H1 (cell line): ENCODE data around the gene EFNA3. TPM values are rescaled to one million over a fixed set of nuclear protein-coding genes. Genes with fewer than 3 reads are reported as not detected.
A peak's percentile ranks its signal among the peaks of the same experiment; 100 is the strongest.

Source experiments
- CTCF ChIA-PET: fragments of 300-600 bp; sonication (Branson Sonifier 250); formaldehyde crosslinking; loops from one replicate; lab custom pipeline; 2021; ENCODE audit not compliant: partially characterized antibody; lab: Charles Lee
- POLR2A ChIA-PET: fragments of 300-600 bp; sonication (Branson Sonifier 250); formaldehyde crosslinking; loops from one replicate; lab custom pipeline; 2021; ENCODE audit warnings: inconsistent platforms; ENCODE audit not compliant: partially characterized antibody; lab: Charles Lee
- DNase-seq, 2 experiments: peaks; one replicate each; pipeline versions ENCODE4 v3.0.0 to v3.0.0-alpha.2; 2010 to 2022; ENCODE audit warnings: low spot score in 2 of 2, low read depth in 1 of 2, mixed read lengths in 1 of 2
- FAIRE-seq: peaks from 2 replicates; lab custom pipeline; 2011; peaks lifted over from hg19 to GRCh38; lab: Jason Lieb, UNC
- H2AFZ ChIP-seq: 2 replicates; pipeline ENCODE4 v1.8.1; 2012; ENCODE audit warnings: low read length, inconsistent platforms
- H2AK5ac ChIP-seq: 2 replicates; pipeline ENCODE4 v1.6.1; 2013; ENCODE audit warnings: low read depth, low read length
- H2BK120ac ChIP-seq: replicated peaks from 2 replicates; pipeline ENCODE3; 2013; ENCODE audit warnings: low read depth, low read length, inconsistent platforms
- H2BK12ac ChIP-seq: 2 replicates; pipeline ENCODE4 v1.6.1; 2013; ENCODE audit warnings: low read depth, low read length
- H2BK15ac ChIP-seq: 2 replicates; pipeline ENCODE4 v1.6.1; 2013; ENCODE audit warnings: low read length
- H2BK20ac ChIP-seq: 2 replicates; pipeline ENCODE4 v1.6.1; 2013; ENCODE audit warnings: low read length
- H2BK5ac ChIP-seq: 2 replicates; pipeline ENCODE4 v1.6.1; 2013; ENCODE audit warnings: low read depth, low read length
- H3K14ac ChIP-seq: 2 replicates; pipeline ENCODE4 v1.6.1; 2013; ENCODE audit warnings: inconsistent platforms; ENCODE audit not compliant: insufficient read length
- H3K18ac ChIP-seq: 2 replicates; pipeline ENCODE4 v1.6.1; 2013; ENCODE audit warnings: low read length; ENCODE audit errors: extremely low read depth
- H3K23ac ChIP-seq: 2 replicates; pipeline ENCODE4 v1.6.1; 2013; ENCODE audit warnings: inconsistent platforms; ENCODE audit not compliant: insufficient read length
- H3K23me2 ChIP-seq: 2 replicates; pipeline ENCODE4 v1.6.1; 2013; ENCODE audit warnings: low read depth, low read length
- H3K27ac ChIP-seq: 2 replicates; pipeline ENCODE4 v1.6.1; 2011; ENCODE audit warnings: low read depth, low read length, inconsistent platforms
- H3K27me3 ChIP-seq, 4 experiments: replicated peaks in 1 of 4; 1 replicate in 1 of 4; 2 replicates in 3 of 4; pipeline versions ENCODE4 v1.6.1 to v1.8.1; 2011 to 2013; ENCODE audit warnings: low read length in 3 of 4, mild to moderate bottlenecking in 3 of 4, inconsistent platforms in 2 of 4, mixed read lengths in 2 of 4, moderate library complexity in 1 of 4; ENCODE audit not compliant: control insufficient read depth in 3 of 4, insufficient read depth in 3 of 4; ENCODE audit errors: extremely low read depth in 1 of 4
- H3K36me3 ChIP-seq, 4 experiments: 2 replicates each; pipeline versions ENCODE4 v1.6.1 to v1.8.1; 2011 to 2013; ENCODE audit warnings: mild to moderate bottlenecking in 4 of 4, low read length in 3 of 4, moderate library complexity in 2 of 4, control low read depth in 1 of 4, inconsistent platforms in 1 of 4; ENCODE audit not compliant: insufficient read depth in 4 of 4, control insufficient read depth in 2 of 4
- H3K4ac ChIP-seq: replicated peaks from 2 replicates; pipeline ENCODE3; 2013; ENCODE audit warnings: low read length, low read depth, mixed read lengths, inconsistent platforms; ENCODE audit not compliant: insufficient read length
- H3K4me1 ChIP-seq, 4 experiments: replicated peaks in 1 of 4; 1 replicate in 1 of 4; 2 replicates in 3 of 4; pipeline versions ENCODE4 v1.6.1 to v1.8.1; 2011 to 2013; ENCODE audit warnings: low read length in 3 of 4, inconsistent platforms in 2 of 4, mixed read lengths in 1 of 4; ENCODE audit not compliant: insufficient read depth in 4 of 4, control insufficient read depth in 3 of 4
- H3K4me2 ChIP-seq, 2 experiments: 2 replicates each; pipeline versions ENCODE4 v1.6.1 to v1.8.1; 2011 to 2013; ENCODE audit warnings: low read depth in 2 of 2, low read length in 2 of 2, control low read depth in 1 of 2, inconsistent platforms in 1 of 2, mild to moderate bottlenecking in 1 of 2; ENCODE audit not compliant: insufficient read depth in 1 of 2
- H3K4me3 ChIP-seq, 4 experiments: fragments of 200-600, 300-600 bp in 1 of 4; sonication (generic), shearing (Covaris generic), sonication (Bioruptor Twin) in 1 of 4; 2 replicates each; pipeline versions ENCODE4 v1.5.1 to v1.8.1; 2011 to 2016; ENCODE audit warnings: low read length in 4 of 4, low read depth in 3 of 4, control low read depth in 2 of 4, inconsistent platforms in 2 of 4, mild to moderate bottlenecking in 2 of 4, mixed read lengths in 1 of 4, moderate library complexity in 1 of 4; ENCODE audit not compliant: insufficient read depth in 2 of 4; ENCODE audit errors: extremely low read depth in 1 of 4
- H3K56ac ChIP-seq: replicated peaks from 2 replicates; pipeline ENCODE3; 2013; ENCODE audit warnings: low read depth, mild to moderate bottlenecking, mixed read lengths, low read length, inconsistent platforms; ENCODE audit not compliant: insufficient read length
- H3K79me1 ChIP-seq: 2 replicates; pipeline ENCODE4 v1.6.1; 2013; ENCODE audit warnings: low read depth, low read length, control low read depth
- H3K79me2 ChIP-seq, 2 experiments: 2 replicates each; pipeline versions ENCODE4 v1.6.1 to v1.8.1; 2012 to 2013; ENCODE audit warnings: low read length in 2 of 2, mild to moderate bottlenecking in 2 of 2, inconsistent platforms in 1 of 2; ENCODE audit not compliant: insufficient read depth in 2 of 2, control insufficient read depth in 1 of 2
- H3K9ac ChIP-seq, 4 experiments: replicated peaks in 1 of 4; 1 replicate in 1 of 4; 2 replicates in 3 of 4; pipeline versions ENCODE4 v1.6.1 to v1.8.1; 2011 to 2013; ENCODE audit warnings: low read depth in 3 of 4, low read length in 3 of 4, control low read depth in 2 of 4, mild to moderate bottlenecking in 2 of 4, moderate library complexity in 2 of 4, inconsistent platforms in 1 of 4; ENCODE audit errors: extremely low read depth in 1 of 4
- H3K9me3 ChIP-seq, 2 experiments: 2 replicates each; pipeline versions ENCODE4 v1.6.1 to v1.8.1; 2012 to 2013; ENCODE audit warnings: mild to moderate bottlenecking in 2 of 2, moderate library complexity in 2 of 2, control low read depth in 1 of 2, inconsistent platforms in 1 of 2, low read depth in 1 of 2, low read length in 1 of 2, mixed read lengths in 1 of 2; ENCODE audit not compliant: insufficient read depth in 2 of 2
- H4K20me1 ChIP-seq, 2 experiments: replicated peaks in 1 of 2; 2 replicates each; pipeline versions ENCODE3 to v1.8.1; 2011 to 2013; ENCODE audit warnings: inconsistent platforms in 2 of 2, low read length in 2 of 2, mild to moderate bottlenecking in 1 of 2; ENCODE audit not compliant: insufficient read depth in 2 of 2, control insufficient read depth in 1 of 2
- H4K5ac ChIP-seq: 2 replicates; pipeline ENCODE4 v1.6.1; 2013; ENCODE audit warnings: low read length, low read depth, mixed read lengths, inconsistent platforms; ENCODE audit not compliant: insufficient read length
- H4K8ac ChIP-seq: 2 replicates; pipeline ENCODE4 v1.8.0; 2013; ENCODE audit warnings: mild to moderate bottlenecking, moderate library complexity, low read length, inconsistent platforms; ENCODE audit not compliant: insufficient read depth; ENCODE audit errors: extremely low read depth
- H4K91ac ChIP-seq: replicated peaks from 2 replicates; pipeline ENCODE3; 2013; ENCODE audit warnings: low read length, mixed read lengths, inconsistent platforms; ENCODE audit not compliant: insufficient read length
- ATF3 ChIP-seq: IDR thresholded peaks from 2 replicates; pipeline ENCODE4 v1.6.1; 2011; ENCODE audit warnings: low read depth, mild to moderate bottlenecking, low read length; ENCODE audit not compliant: insufficient read depth
- EGR1 ChIP-seq: IDR thresholded peaks from 2 replicates; pipeline ENCODE4 v1.6.1; 2011; ENCODE audit warnings: low read depth, low read length, borderline replicate concordance
- EZH2 ChIP-seq: fragments of 200-600 bp; sonication (generic); IDR thresholded peaks from 2 replicates; pipeline ENCODE4 v1.7.1; 2012; ENCODE audit warnings: low read depth, mild to moderate bottlenecking, moderate library complexity, low read length, inconsistent platforms; ENCODE audit not compliant: severe bottlenecking
- KDM4A ChIP-seq: IDR thresholded peaks from one replicate; pipeline ENCODE4 v1.7.1; 2012; ENCODE audit warnings: low read depth, mild to moderate bottlenecking, moderate library complexity, low read length, inconsistent platforms; ENCODE audit not compliant: severe bottlenecking
- KDM5A ChIP-seq: fragments of 200-600 bp; IDR thresholded peaks from 2 replicates; pipeline ENCODE4 v1.7.1; 2012; ENCODE audit warnings: mild to moderate bottlenecking, low read length, inconsistent platforms, mixed read lengths
- NRF1 ChIP-seq: IDR thresholded peaks from 2 replicates; pipeline ENCODE4 v1.6.1; 2011; ENCODE audit warnings: mild to moderate bottlenecking, low read depth, low read length, improper control_type of control experiment
- POLR2A ChIP-seq, 2 experiments: IDR thresholded peaks; 1 replicate in 1 of 2; 2 replicates in 1 of 2; pipeline ENCODE4 v1.6.1; 2011; ENCODE audit warnings: low read depth in 2 of 2, low read length in 2 of 2, mild to moderate bottlenecking in 2 of 2; ENCODE audit errors: control extremely low read depth in 1 of 2
- POU5F1 ChIP-seq: IDR thresholded peaks from 2 replicates; pipeline ENCODE4 v1.6.1; 2011; ENCODE audit warnings: low read depth, mild to moderate bottlenecking, low read length, moderate library complexity
- YY1 ChIP-seq: IDR thresholded peaks from 2 replicates; pipeline ENCODE4 v1.6.1; 2011; ENCODE audit warnings: low read depth, mild to moderate bottlenecking, low read length
- ZNF274 ChIP-seq: IDR thresholded peaks from 2 replicates; pipeline ENCODE4 v1.7.0; 2012; ENCODE audit warnings: low read length, borderline replicate concordance; ENCODE audit errors: extremely low read depth
- WGBS, 2 experiments: shearing (Covaris generic) in 1 of 2; methylation state at CpG; one replicate each; pipeline versions ENCODE4 v1.1.6 to v1.1.7; 2013 to 2015; ENCODE audit warnings: low lambda C conversion rate in 2 of 2, mixed read lengths in 2 of 2, inconsistent platforms in 1 of 2, low coverage in 1 of 2, missing lambda C conversion rate in 1 of 2; ENCODE audit not compliant: insufficient replicate concordance in 2 of 2, insufficient coverage in 1 of 2, insufficient read length in 1 of 2; ENCODE audit errors: extremely low coverage in 1 of 2, missing lambda C conversion rate in 1 of 2; 5-methylcytosine and 5-hydroxymethylcytosine counted together
- polyA plus RNA-seq, 7 experiments: library from polyadenylated mRNA; depleted of rRNA in 3 of 7; stranded (reverse) in 5 of 7; unstranded in 2 of 7; fragments of >200 nt in 5 of 7; fragments of 200-250 nt in 2 of 7; gene quantifications; 1 replicate in 5 of 7; 2 replicates in 1 of 7; 4 replicates in 1 of 7; pipeline versions ENCODE4 v1.2.1 to v1.2.3, GENCODE V29; 2011 to 2013; ENCODE audit warnings: missing spikeins in 2 of 7, mixed read lengths in 2 of 7
- total RNA-seq: library from RNA; stranded (reverse); fragmentation: NEBNext Ultra II Directional; extraction: Animal tissue kit (Norgen Biotek cat#: 25700); gene quantifications from 2 replicates; pipeline ENCODE4 v1.2.1, GENCODE V29; 2021

EFNA3 gene
- total and polyA plus RNA-seq, 2 of the 8 experiments (the other 6 are each of a cell fraction or from before 2014, with no cell fraction given), result 10.8 to 13.8 TPM

- CTCF ChIA-PET, result interaction anchor here (0.6 to 33.9 kb wide), 4 partner anchors 9 to 71 kb away, joined by 3 to 907 read pairs (median 18); partner anchors contain the start of genes ADAM15 and EFNA4
- POLR2A ChIA-PET, result interaction anchor here (1.7 to 2.6 kb wide), 4 partner anchors 14 to 83 kb away, joined by 4 to 18 read pairs (median 7); partner anchors contain the start of gene EFNA4
- no peaks in the 10 kb centered on the region for H3K79me1 ChIP-seq
- peaks cover 16% of the 10 kb centered on the region; the same call in 1 of the 2 replicates for H3K23me2 ChIP-seq
- TF ChIP-seq NRF1 (no peak), ATF3 (no peak), KDM5A (no peak), KDM4A (no peak), POLR2A (IDR thresholded peaks at IDR 0.05; ENCODE audit: control extremely low read depth in 1 of 2, low read depth in 2 of 2, low read length in 2 of 2) (no peak), EGR1 (no peak), ZNF274 (no peak), EZH2 (no peak), YY1 (no peak), POU5F1 (no peak)
- H3K18ac ChIP-seq, result no peak overlapping the region
- no peaks in the 10 kb centered on the region for H3K79me2 ChIP-seq
- no peak overlapping the region; a peak in 1 of 4 replicates for H3K4me2 ChIP-seq
- no peaks in the 10 kb centered on the region for H3K9me3 ChIP-seq
- peak overlapping the region; percentile 77; the same call in 1 of the 2 replicates for H2BK15ac ChIP-seq
- H4K5ac ChIP-seq, result no peak overlapping the region
- H3K9ac ChIP-seq, result no peak overlapping the region
- DNase-seq (no peak), FAIRE-seq (no peak)
- WGBS, 2 experiments, result 87% methylated on average over 3 of the region's 3 CpGs; no CpG with 5 or more reads in 1 of the 2 experiments
- H3K27me3 ChIP-seq, result peaks cover 32 to 46% (median 43%) of the 10 kb centered on the region in 4 experiments
- no peak overlapping the region for H2BK5ac ChIP-seq
- H3K36me3 ChIP-seq, result no peaks in the 10 kb centered on the region
- H2BK12ac ChIP-seq, result peak overlapping the region; percentile 75; the same call in 1 of the 2 replicates
- no peak overlapping the region for H3K27ac ChIP-seq
- H3K4ac ChIP-seq, result no peak overlapping the region
- no peak overlapping the region for H4K8ac ChIP-seq
- H3K14ac ChIP-seq, result no peak overlapping the region
- H3K4me3 ChIP-seq, result no peak overlapping the region
- H4K20me1 ChIP-seq, result peaks cover 0 to 8% of the 10 kb centered on the region in 2 experiments
- H2AK5ac ChIP-seq, result peak overlapping the region; percentile 41
- H2BK20ac ChIP-seq, result no peak overlapping the region
- no peak overlapping the region for H3K56ac ChIP-seq
- H2AFZ ChIP-seq, result no peak overlapping the region
- H3K23ac ChIP-seq, result no peak overlapping the region
- no peak overlapping the region for H2BK120ac ChIP-seq
- H3K4me1 ChIP-seq, result peaks cover 4 to 31% (median 19%) of the 10 kb centered on the region in 4 experiments
- H4K91ac ChIP-seq, result no peak overlapping the region
Observed at GRCh38 chr1:155077346-155077745, 1.3 kb upstream of the EFNA3 start.
